ENCODE data around the gene GRIK1. TPM values are rescaled to one million over a fixed set of nuclear protein-coding genes. Genes with fewer than 3 reads are reported as not detected.

GRIK1 gene
- total and polyA plus RNA-seq, 2 donors (not counting 1 experiment from before 2014, with no cell fraction given) = not detected

- Histone ChIP-seq H3K9ac (ENCODE audit: low read length) (no peak overlapping the region), H3K4me3 (ENCODE audit: control extremely low read depth in 1 of 5, extremely low read depth in 1 of 5, insufficient read depth in 1 of 5, low read depth in 2 of 5, low read length in 4 of 5) (no peak overlapping the region), H3K79me2 (ENCODE audit: control insufficient read depth, insufficient read depth, low read length) (no peaks in the 10 kb centered on the region), H3K27ac (ENCODE audit: low read length in 2 of 2) (no peak overlapping the region), H3K36me3 (replicated peaks in 1 of 2; ENCODE audit: control extremely low read depth in 1 of 2, control insufficient read depth in 1 of 2, extremely low read depth in 1 of 2, insufficient read depth in 2 of 2, low read length in 1 of 2) (no peaks in the 10 kb centered on the region), H3K4me2 (replicated peaks; ENCODE audit: low read depth, low read length, poor library complexity, severe bottlenecking) (no peak overlapping the region), H4K20me1 (ENCODE audit: control insufficient read depth, insufficient read depth, low read length, poor library complexity, severe bottlenecking) (no peaks in the 10 kb centered on the region), H3K27me3 (replicated peaks in 1 of 4; ENCODE audit: control extremely low read depth in 1 of 4, control insufficient read depth in 3 of 4, insufficient read depth in 4 of 4, low read length in 3 of 4) (no peaks in the 10 kb centered on the region), H3K9me3 (ENCODE audit: control extremely low read depth in 1 of 3, control insufficient read depth in 2 of 3, insufficient read depth in 1 of 3, low read length in 2 of 3) (no peaks in the 10 kb centered on the region), H2AFZ (ENCODE audit: insufficient read depth, low read depth, low read length, poor library complexity, severe bottlenecking) (no peak overlapping the region), H3K4me1 (ENCODE audit: control insufficient read depth in 2 of 2, insufficient read depth in 2 of 2, low read length in 2 of 2) (no peaks in the 10 kb centered on the region)
- H3K27ac Mint-ChIP-seq = no peak overlapping the region
- POLR2A ChIA-PET = no interaction called here
- no peaks in the 10 kb centered on the region for H3K4me1 Mint-ChIP-seq
- no peaks in the 10 kb centered on the region for H3K27me3 Mint-ChIP-seq
- no peak for TF ChIP-seq EZH2 (IDR thresholded peaks at IDR 0.05; ENCODE audit: borderline replicate concordance, insufficient read depth, low read depth, low read length, poor library complexity, severe bottlenecking)
- no peak for TF ChIP-seq CTCF (IDR thresholded peaks at IDR 0.05)
- H3K9me3 Mint-ChIP-seq (ENCODE audit: insufficient read depth) = no peaks in the 10 kb centered on the region
- ATAC-seq (ENCODE audit: low read depth) (no peak), DNase-seq (no peak)
- H3K4me3 Mint-ChIP-seq = no peak overlapping the region
- CTCF ChIA-PET = no interaction called here
- intact Hi-C loops (cut with micrococcal nuclease) = no loop called here
Measured at GRCh38 chr21:29951911-29952310, 12.1 kb upstream of the GRIK1 start.

DNA sequence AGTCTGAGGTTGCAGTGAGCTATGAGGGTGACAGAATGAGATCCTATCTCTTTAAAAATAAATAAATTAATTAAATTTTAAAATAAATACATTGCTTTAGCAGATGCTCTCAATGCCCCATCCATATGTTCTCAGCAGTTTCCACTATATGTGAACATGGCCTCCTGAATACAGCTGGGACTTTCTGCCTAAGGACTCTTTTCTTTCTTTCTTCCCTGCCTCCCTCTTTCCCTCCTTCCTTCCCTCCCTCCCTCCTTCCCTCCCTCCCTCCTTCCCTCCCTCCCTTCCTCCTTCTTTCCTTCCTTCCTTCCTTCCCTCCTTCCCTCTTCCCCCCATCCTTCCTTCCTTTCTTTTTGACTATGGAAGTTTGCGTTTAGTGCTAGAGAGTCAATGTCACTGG, 10.2 kb upstream of the GRIK1 start:
- Histone ChIP-seq H3K9me3 (ENCODE audit: control extremely low read depth in 1 of 3, control insufficient read depth in 2 of 3, insufficient read depth in 1 of 3, low read length in 2 of 3) (peaks cover 0 to 3% (median 0%) of the 10 kb centered on the region in 3 donors), H4K20me1 (ENCODE audit: control insufficient read depth, insufficient read depth, low read length, poor library complexity, severe bottlenecking) (no peaks in the 10 kb centered on the region), H3K27ac (ENCODE audit: low read length in 2 of 2) (no peak overlapping the region), H3K9ac (ENCODE audit: low read length) (no peak overlapping the region), H3K36me3 (replicated peaks in 1 of 2; ENCODE audit: control extremely low read depth in 1 of 2, control insufficient read depth in 1 of 2, extremely low read depth in 1 of 2, insufficient read depth in 2 of 2, low read length in 1 of 2) (no peaks in the 10 kb centered on the region), H3K4me3 (ENCODE audit: control extremely low read depth in 1 of 5, extremely low read depth in 1 of 5, insufficient read depth in 1 of 5, low read depth in 2 of 5, low read length in 4 of 5) (no peak overlapping the region), H3K4me1 (ENCODE audit: control insufficient read depth in 2 of 2, insufficient read depth in 2 of 2, low read length in 2 of 2) (no peaks in the 10 kb centered on the region), H2AFZ (ENCODE audit: insufficient read depth, low read depth, low read length, poor library complexity, severe bottlenecking) (no peak overlapping the region), H3K4me2 (replicated peaks; ENCODE audit: low read depth, low read length, poor library complexity, severe bottlenecking) (no peak overlapping the region), H3K79me2 (ENCODE audit: control insufficient read depth, insufficient read depth, low read length) (no peaks in the 10 kb centered on the region), H3K27me3 (replicated peaks in 1 of 4; ENCODE audit: control extremely low read depth in 1 of 4, control insufficient read depth in 3 of 4, insufficient read depth in 4 of 4, low read length in 3 of 4) (no peaks in the 10 kb centered on the region)
- CTCF ChIA-PET = no interaction called here
- no peak for TF ChIP-seq EZH2 (IDR thresholded peaks at IDR 0.05; ENCODE audit: borderline replicate concordance, insufficient read depth, low read depth, low read length, poor library complexity, severe bottlenecking)
- POLR2A ChIA-PET = no interaction called here
- Mint-ChIP-seq H3K9me3 (ENCODE audit: insufficient read depth) (no peaks in the 10 kb centered on the region), H3K27ac (no peak overlapping the region), H3K4me3 (no peak overlapping the region), H3K27me3 (no peaks in the 10 kb centered on the region), H3K4me1 (no peaks in the 10 kb centered on the region)
- intact Hi-C loops (cut with micrococcal nuclease) = no loop called here
- ATAC-seq (ENCODE audit: low read depth) (no peak), DNase-seq (no peak)
- no CpG with 5 or more reads among the region's 1 CpG for WGBS (ENCODE audit: insufficient coverage)
